ENCODE data around the gene ABCG8. TPM values are rescaled to one million over a fixed set of nuclear protein-coding genes. Genes with fewer than 3 reads are reported as not detected.
A peak's percentile ranks its signal among the peaks of the same experiment; 100 is the strongest.

Gene ABCG8
- total RNA-seq, 3 donors from 2014 or later, result 0.15 TPM; not detected in 2

GRCh38 chr2:43851011-43851980, 12.5 kb downstream of the ABCG8 start:
- no peaks in the 10 kb centered on the region for H3K4me1 ChIP-seq
- H3K27me3 ChIP-seq, result peaks cover 0 to 24% of the 10 kb centered on the region in 2 donors
- peak in 1 of 2 donors; percentile 9 for DNase-seq (ENCODE audit: low spot score in 2 of 2)
- intact Hi-C loops (cut with DNase I; ENCODE audit: low total_unique reads), result loop anchor here (2.0 kb wide), 1 partner anchor 14 kb away; no protein-coding TSS in a partner anchor
- no peaks in the 10 kb centered on the region for H3K9me3 ChIP-seq
- H3K36me3 ChIP-seq, result no peaks in the 10 kb centered on the region
- H3K4me3 ChIP-seq, result no peak overlapping the region
- H3K27ac ChIP-seq, result no peak overlapping the region
- TF ChIP-seq POLR2A (IDR thresholded peaks at IDR 0.05), result no peak
- TF ChIP-seq POLR2AphosphoS5 (IDR thresholded peaks at IDR 0.05), result no peak
- TF ChIP-seq, protein P1, sequence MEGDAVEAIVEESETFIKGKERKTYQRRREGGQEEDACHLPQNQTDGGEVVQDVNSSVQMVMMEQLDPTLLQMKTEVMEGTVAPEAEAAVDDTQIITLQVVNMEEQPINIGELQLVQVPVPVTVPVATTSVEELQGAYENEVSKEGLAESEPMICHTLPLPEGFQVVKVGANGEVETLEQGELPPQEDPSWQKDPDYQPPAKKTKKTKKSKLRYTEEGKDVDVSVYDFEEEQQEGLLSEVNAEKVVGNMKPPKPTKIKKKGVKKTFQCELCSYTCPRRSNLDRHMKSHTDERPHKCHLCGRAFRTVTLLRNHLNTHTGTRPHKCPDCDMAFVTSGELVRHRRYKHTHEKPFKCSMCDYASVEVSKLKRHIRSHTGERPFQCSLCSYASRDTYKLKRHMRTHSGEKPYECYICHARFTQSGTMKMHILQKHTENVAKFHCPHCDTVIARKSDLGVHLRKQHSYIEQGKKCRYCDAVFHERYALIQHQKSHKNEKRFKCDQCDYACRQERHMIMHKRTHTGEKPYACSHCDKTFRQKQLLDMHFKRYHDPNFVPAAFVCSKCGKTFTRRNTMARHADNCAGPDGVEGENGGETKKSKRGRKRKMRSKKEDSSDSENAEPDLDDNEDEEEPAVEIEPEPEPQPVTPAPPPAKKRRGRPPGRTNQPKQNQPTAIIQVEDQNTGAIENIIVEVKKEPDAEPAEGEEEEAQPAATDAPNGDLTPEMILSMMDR (IDR thresholded peaks at IDR 0.05), result no peak

DNA sequence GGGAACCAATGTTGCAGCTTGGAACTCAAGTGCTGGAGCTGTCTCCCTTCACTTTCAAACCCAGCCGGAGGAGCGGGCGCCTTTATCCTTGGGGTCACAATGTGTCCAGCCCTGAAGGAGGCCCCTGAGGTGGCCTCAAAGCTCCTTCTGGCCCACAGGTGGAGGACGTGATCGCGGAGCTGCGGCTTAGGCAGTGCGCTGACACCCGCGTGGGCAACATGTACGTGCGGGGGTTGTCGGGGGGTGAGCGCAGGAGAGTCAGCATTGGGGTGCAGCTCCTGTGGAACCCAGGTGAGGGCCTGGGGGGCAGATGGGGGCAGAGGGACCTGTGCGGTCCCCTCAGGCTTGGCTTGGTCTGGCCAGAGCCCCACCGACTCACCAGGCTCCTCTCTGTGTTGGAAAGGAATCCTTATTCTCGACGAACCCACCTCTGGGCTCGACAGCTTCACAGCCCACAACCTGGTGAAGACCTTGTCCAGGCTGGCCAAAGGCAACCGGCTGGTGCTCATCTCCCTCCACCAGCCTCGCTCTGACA, 13.5 kb downstream of the ABCG8 start:
- Histone ChIP-seq H3K4me1 (no peaks in the 10 kb centered on the region), H3K36me3 (no peaks in the 10 kb centered on the region), H3K27ac (no peak overlapping the region), H3K9me3 (no peaks in the 10 kb centered on the region), H3K4me3 (no peak overlapping the region), H3K27me3 (peaks cover 0 to 30% of the 10 kb centered on the region in 2 donors)
- intact Hi-C loops (cut with DNase I; ENCODE audit: low total_unique reads), result no loop called here
- DNase-seq (ENCODE audit: low spot score in 2 of 2), result peak in 1 of 2 donors; percentile 2
- TF ChIP-seq, protein P1 (IDR thresholded peaks at IDR 0.05), result no peak

DNA sequence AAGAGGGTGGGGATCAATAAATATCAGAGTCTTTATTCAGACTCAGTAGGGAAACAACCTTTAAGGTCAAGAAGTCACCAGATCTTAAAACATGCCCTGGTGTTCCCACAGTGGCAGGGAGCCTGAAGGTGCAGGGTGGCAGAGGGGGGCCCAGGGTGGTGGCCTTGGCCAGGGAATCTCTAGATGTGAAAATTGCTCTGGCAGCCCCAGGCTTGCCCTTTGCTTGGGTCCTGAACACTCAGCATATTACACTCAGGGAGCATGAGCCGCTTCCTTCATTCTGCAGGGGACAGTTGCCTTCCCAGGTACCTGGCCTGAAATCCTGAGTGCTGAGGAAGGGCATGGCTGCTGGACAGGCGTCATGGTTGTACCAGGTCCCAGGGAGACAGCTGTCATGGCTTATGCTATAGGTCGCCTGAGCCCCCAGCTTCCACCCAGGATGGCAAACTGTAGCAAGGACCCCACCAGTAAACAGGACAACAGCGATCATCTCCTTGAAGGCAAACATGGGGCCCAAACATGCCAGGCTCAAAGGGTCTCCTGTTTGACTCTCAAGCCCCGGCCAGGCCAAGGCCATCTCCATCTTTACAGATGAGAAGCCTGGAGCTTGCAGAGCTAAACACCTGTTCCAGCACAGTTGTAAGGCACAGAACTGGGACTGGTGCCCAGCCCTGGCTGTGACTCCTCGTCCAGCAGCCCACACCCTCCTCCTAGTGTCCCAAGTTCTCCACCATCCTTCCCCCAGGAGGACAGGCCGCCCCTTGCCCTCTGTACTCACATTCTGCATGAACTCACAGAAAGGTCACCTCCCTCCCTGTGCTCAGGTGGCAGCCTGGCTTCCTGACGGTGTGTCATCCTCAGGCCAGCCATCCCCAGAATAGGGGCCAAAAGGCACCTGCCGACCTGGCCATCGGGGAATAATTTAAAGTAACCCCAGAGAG, 14.6 kb downstream of the ABCG8 start:
- peak in 1 of 2 donors; percentile 5 for DNase-seq (ENCODE audit: low spot score in 2 of 2)
- Histone ChIP-seq H3K4me1 (no peaks in the 10 kb centered on the region), H3K27ac (no peak overlapping the region), H3K36me3 (no peaks in the 10 kb centered on the region), H3K27me3 (peaks cover 0 to 30% of the 10 kb centered on the region in 2 donors), H3K4me3 (no peak overlapping the region), H3K9me3 (no peaks in the 10 kb centered on the region)
- TF ChIP-seq, protein P1 (IDR thresholded peaks at IDR 0.05), result no peak
- TF ChIP-seq POLR2AphosphoS5 (IDR thresholded peaks at IDR 0.05) (no peak), POLR2A (IDR thresholded peaks at IDR 0.05) (no peak)
- intact Hi-C loops (cut with DNase I; ENCODE audit: low total_unique reads), result no loop called here

DNA sequence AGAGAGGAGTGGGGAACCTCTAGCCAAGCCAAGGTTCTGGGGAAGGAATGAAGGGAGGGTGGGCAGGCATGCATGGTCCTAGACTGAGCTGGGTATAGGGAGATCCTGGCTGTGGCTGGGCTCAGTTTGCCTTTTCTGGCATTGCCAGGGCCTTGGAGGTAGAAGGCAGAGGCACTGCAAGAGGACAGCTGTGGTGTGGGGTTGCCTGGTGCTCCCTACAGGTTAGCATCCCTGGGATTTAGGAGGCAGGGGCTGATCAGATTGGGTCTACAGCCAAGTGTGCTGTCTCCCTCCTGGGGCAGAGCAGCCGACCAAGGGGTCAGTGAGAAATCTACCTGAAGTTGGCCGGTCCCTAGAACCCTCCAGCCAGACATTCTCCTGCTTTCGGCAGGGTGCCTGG, 15.9 kb downstream of the ABCG8 start:
- intact Hi-C loops (cut with DNase I; ENCODE audit: low total_unique reads), result no loop called here
- H3K9me3 ChIP-seq, result no peaks in the 10 kb centered on the region
- no peaks in the 10 kb centered on the region for H3K36me3 ChIP-seq
- H3K27ac ChIP-seq, result no peak overlapping the region
- no peaks in the 10 kb centered on the region for H3K4me1 ChIP-seq
- H3K27me3 ChIP-seq, result peaks cover 0 to 39% of the 10 kb centered on the region in 2 donors
- TF ChIP-seq, protein P1 (IDR thresholded peaks at IDR 0.05), result no peak
- TF ChIP-seq POLR2AphosphoS5 (IDR thresholded peaks at IDR 0.05) (no peak), POLR2A (IDR thresholded peaks at IDR 0.05) (no peak)
- no peak for DNase-seq (ENCODE audit: low spot score in 2 of 2)
- no peak overlapping the region for H3K4me3 ChIP-seq
